WTC11 (cell line): ENCODE data around the gene USP37. TPM values are rescaled to one million over a fixed set of nuclear protein-coding genes. Genes with fewer than 3 reads are reported as not detected.
A peak's percentile ranks its signal among the peaks of the same experiment; 100 is the strongest.

Experiments
- ATAC-seq: fragments of 200-7000 bp; cut with Tn5 transposase; 2 replicates; pipeline ENCODE4 v1.10.0; 2021; ENCODE audit warnings: mild to moderate bottlenecking, moderate library complexity
- CTCF ChIA-PET: fragments of 300-600 bp; sonication (Branson Sonifier 250); formaldehyde crosslinking; loops from one replicate; lab custom pipeline; 2021; ENCODE audit warnings: antibody characterized with exemption; lab: Charles Lee
- POLR2A ChIA-PET: fragments of 350-600 bp; sonication (Branson Sonifier 250); formaldehyde crosslinking; loops from one replicate; lab custom pipeline; 2021; ENCODE audit warnings: antibody characterized with exemption; lab: Charles Lee
- DNase-seq: peaks from one replicate; pipeline ENCODE4 v3.0.0; 2021; ENCODE audit warnings: low spot score
- H3K27ac Mint-ChIP-seq: 2 replicates; pipeline ENCODE4 v1.8.0; 2021; ENCODE audit warnings: mixed read lengths
- H3K27me3 Mint-ChIP-seq: 2 replicates; pipeline ENCODE4 v1.8.0; 2021; ENCODE audit warnings: low read depth, mild to moderate bottlenecking, moderate library complexity, mixed read lengths
- H3K36me3 Mint-ChIP-seq: 2 replicates; pipeline ENCODE4 v1.8.0; 2021; ENCODE audit warnings: mixed read lengths
- H3K4me1 Mint-ChIP-seq: 2 replicates; pipeline ENCODE4 v1.8.0; 2022; ENCODE audit warnings: mixed read lengths
- H3K4me3 Mint-ChIP-seq: 2 replicates; pipeline ENCODE4 v1.8.0; 2021; ENCODE audit warnings: mild to moderate bottlenecking, moderate library complexity, mixed read lengths
- H3K9me3 Mint-ChIP-seq: 2 replicates; pipeline ENCODE4 v1.8.0; 2021; ENCODE audit warnings: mixed read lengths
- ETV6 ChIP-seq: sonication (generic); formaldehyde crosslinking; IDR thresholded peaks from 2 replicates; pipeline ENCODE4 v1.8.1; 2022; ENCODE audit warnings: mild to moderate bottlenecking, missing genetic modification reagents
- GABPB1 ChIP-seq: sonication (generic); formaldehyde crosslinking; IDR thresholded peaks from 2 replicates; pipeline ENCODE4 v1.8.1; 2023; ENCODE audit warnings: mild to moderate bottlenecking, missing genetic modification reagents
- JUN ChIP-seq: sonication (generic); formaldehyde crosslinking; IDR thresholded peaks from 2 replicates; pipeline ENCODE4 v1.8.0; 2023; ENCODE audit warnings: mild to moderate bottlenecking, missing genetic modification reagents
- KAT7 ChIP-seq: sonication (generic); formaldehyde crosslinking; IDR thresholded peaks from 2 replicates; pipeline ENCODE4 v1.8.1; 2023; ENCODE audit warnings: missing genetic modification reagents, mild to moderate bottlenecking, borderline replicate concordance
- PRDM15 ChIP-seq: sonication (generic); formaldehyde crosslinking; IDR thresholded peaks from 2 replicates; pipeline ENCODE4 v1.8.0; 2022; ENCODE audit warnings: missing genetic modification reagents
- total RNA-seq: library from RNA; stranded (reverse); gene quantifications from 3 replicates; pipeline ENCODE4 v1.2.3, GENCODE V29; 2021
- TF ChIP-seq, protein P1 (sequence below): sonication (generic); formaldehyde crosslinking; IDR thresholded peaks from 2 replicates; pipeline ENCODE4 v1.8.1; 2023; ENCODE audit warnings: mild to moderate bottlenecking, moderate library complexity, missing genetic modification reagents

USP37 gene
- total RNA-seq, 1 experiment from 2014 or later, result 21.6 TPM

DNA sequence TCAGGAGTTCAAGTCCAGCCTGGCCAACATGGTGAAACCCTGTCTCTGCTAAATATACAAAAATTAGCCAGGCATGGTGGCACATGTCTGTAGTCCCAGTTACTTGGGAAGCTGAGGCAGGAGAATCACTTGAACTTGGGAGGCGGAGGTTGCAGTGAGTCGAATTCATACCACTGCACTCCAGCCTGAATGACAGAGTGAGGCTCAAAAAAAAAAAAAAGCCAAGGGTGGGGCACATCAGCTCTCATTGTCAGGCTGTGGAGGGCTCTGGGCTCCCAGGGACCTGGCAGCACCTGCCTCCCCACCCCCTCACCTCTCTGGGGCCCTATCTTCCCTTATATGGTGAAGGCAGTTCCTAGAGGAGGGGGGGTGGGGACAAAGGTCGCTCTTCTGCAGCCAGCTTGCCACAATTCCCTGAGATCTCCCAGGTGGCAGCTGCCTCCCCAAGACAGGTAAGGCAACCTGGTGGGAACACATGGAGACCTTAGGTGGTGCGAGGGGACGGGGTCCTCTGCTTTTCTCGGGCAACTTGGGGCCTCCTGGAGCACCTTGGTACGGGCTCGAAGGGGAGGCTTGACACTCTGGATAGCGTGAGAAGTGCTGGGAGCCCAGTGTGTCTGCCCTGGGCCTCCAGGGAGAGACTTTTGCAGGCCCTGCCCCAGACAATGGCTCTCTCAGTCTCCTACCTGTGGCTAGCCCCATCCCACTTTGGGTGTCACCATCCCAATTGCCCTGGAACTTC lies 149.3 kb downstream of the USP37 start, which contains the start of gene VIL1:
Gene VIL1, plus strand, starts transcription at position 407 of the 742 bp plus-strand sequence. CDS start 4,656 bp downstream, outside the sequence.
- Mint-ChIP-seq H3K4me3 (no peak within 1 kb of the TSS), H3K4me1 (peaks cover 6% of the 10 kb centered on the region), H3K27me3 (no peaks in the 10 kb centered on the region; the same call in 1 of the 2 replicates)
- peak; percentile 90 for ATAC-seq
- TF ChIP-seq GABPB1 (CRISPR knock-in tag) (0 out of 2 replicates have a peak, but pooled peaks have one; percentile 53), ETV6 (CRISPR knock-in tag) (no peak)
- TF ChIP-seq, all 79 proteins: peak for 1
- ChIA-PET POLR2A (interaction anchor here (0.6 to 0.9 kb wide), 2 partner anchors 13 to 58 kb away, joined by 3 read pairs; no protein-coding TSS in a partner anchor), CTCF (interaction anchor here (0.8 kb wide), 1 partner anchor 292 kb away, joined by 3 read pairs; the partner anchor contains the start of gene TTLL4)
- no peak for DNase-seq
- no peaks in the 10 kb centered on the region for H3K36me3 Mint-ChIP-seq
- H3K27ac Mint-ChIP-seq, result no peak within 1 kb of the TSS
- H3K9me3 Mint-ChIP-seq, result no peaks in the 10 kb centered on the region

DNA sequence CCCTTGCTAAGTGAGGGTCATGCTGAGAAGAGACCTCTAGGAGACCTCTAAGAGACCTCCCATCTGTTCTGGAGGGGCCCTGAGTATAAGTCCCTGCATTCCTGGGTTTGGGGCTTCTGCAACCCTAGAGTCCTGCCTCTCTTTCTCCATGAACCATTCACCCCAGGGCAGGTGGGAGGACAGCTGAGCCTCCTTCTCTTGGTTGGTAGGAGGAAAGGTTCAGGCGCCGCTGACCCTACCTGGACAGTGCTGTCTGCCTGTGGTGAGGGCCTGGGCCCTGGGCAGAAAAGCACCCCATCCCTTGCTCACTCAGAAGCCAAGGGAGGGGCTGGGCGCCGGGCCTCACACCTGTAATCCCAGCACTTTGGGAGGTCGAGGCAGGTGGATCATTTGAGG lies 149.8 kb downstream of the USP37 start:
- Mint-ChIP-seq H3K27me3 (no peaks in the 10 kb centered on the region; the same call in 1 of the 2 replicates), H3K9me3 (no peaks in the 10 kb centered on the region), H3K36me3 (no peaks in the 10 kb centered on the region)
- CTCF ChIA-PET, result no interaction called here
- TF ChIP-seq, protein P1, sequence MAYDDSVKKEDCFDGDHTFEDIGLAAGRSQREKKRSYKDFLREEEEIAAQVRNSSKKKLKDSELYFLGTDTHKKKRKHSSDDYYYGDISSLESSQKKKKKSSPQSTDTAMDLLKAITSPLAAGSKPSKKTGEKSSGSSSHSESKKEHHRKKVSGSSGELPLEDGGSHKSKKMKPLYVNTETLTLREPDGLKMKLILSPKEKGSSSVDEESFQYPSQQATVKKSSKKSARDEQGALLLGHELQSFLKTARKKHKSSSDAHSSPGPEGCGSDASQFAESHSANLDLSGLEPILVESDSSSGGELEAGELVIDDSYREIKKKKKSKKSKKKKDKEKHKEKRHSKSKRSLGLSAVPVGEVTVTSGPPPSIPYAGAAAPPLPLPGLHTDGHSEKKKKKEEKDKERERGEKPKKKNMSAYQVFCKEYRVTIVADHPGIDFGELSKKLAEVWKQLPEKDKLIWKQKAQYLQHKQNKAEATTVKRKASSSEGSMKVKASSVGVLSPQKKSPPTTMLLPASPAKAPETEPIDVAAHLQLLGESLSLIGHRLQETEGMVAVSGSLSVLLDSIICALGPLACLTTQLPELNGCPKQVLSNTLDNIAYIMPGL (CRISPR knock-in tag), result no peak
- TF ChIP-seq, all 79 proteins: peak for 0
- Mint-ChIP-seq H3K27ac (no peak overlapping the region), H3K4me3 (no peak overlapping the region), H3K4me1 (peaks cover 6% of the 10 kb centered on the region)
- DNase-seq, result no peak
- ATAC-seq, result no peak
- POLR2A ChIA-PET, result interaction anchor here (0.6 kb wide), 1 partner anchor 58 kb away, joined by 3 read pairs; no protein-coding TSS in a partner anchor

DNA sequence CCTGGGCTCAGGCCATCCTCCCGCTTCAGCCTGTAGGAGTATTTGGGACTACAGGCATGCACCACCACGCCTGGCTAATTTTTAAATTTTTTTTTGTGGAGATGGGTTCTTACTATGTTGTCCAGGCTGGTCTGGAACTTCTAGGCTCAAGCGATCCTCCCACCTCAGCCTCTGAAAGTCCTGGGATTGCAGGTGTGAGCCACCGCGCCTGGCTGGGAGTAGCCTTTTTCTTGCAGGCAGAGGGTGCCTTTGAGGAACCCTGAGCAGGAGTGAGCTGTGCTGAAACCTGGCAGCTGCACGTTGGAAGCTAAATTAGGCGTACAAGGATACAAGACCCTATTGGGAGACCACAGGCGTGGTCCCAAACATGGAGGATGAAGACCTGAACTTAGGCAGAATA lies 160.4 kb downstream of the USP37 start:
- peaks cover 8% of the 10 kb centered on the region for H3K36me3 Mint-ChIP-seq
- no peak for ATAC-seq
- no peak for DNase-seq
- H3K4me1 Mint-ChIP-seq, result peaks cover 22% of the 10 kb centered on the region
- H3K4me3 Mint-ChIP-seq, result no peak overlapping the region
- CTCF ChIA-PET, result no interaction called here
- POLR2A ChIA-PET, result no interaction called here
- no peak for TF ChIP-seq JUN (CRISPR knock-in tag)
- H3K9me3 Mint-ChIP-seq, result no peaks in the 10 kb centered on the region
- H3K27me3 Mint-ChIP-seq, result no peaks in the 10 kb centered on the region
- peak overlapping the region; percentile 79; the same call in 1 of the 2 replicates for H3K27ac Mint-ChIP-seq

DNA sequence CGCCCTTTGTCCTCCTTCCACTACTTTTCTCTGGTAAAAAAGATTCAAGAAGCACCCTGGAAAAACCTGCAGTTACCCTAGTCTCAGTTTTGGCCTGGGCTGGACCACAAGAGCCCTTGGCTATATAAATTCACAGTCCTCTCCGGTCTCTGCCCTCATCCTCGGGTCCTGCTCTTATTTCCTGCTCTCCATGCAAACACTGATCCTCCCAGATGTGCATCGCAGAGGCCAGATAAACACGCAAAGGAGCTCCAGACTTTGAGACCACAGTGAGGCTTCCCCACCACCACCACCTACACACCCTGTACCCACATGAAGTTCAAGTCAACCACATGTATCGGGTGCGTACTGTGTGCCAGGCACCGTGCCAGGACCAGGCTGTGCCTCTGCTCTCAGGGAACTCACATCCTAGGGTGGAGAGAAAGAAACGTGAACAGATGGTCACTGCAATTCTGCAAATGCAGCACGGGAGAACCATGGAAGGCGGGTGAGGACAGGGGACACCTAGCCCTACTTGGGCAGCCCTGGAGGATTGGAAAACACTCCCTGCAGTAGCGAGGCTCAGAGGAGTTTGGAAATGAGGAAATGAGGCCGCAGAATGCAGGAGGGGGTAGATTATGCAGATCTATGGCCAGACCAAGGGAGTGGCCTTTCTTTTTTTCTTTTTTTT lies 161.1 kb downstream of the USP37 start:
- ATAC-seq (0 out of 2 replicates have a peak, but pooled peaks have one; percentile 0), DNase-seq (no peak)
- ChIA-PET CTCF (interaction anchor here (1.1 kb wide), 1 partner anchor 135 kb away, joined by 4 read pairs; no protein-coding TSS in a partner anchor), POLR2A (interaction anchor here (0.8 kb wide), 1 partner anchor 24 kb away, joined by 3 read pairs; no protein-coding TSS in a partner anchor)
- Mint-ChIP-seq H3K9me3 (no peaks in the 10 kb centered on the region), H3K27ac (peak overlapping the region; percentile 96), H3K4me1 (peaks cover 22% of the 10 kb centered on the region), H3K36me3 (peaks cover 8% of the 10 kb centered on the region), H3K4me3 (peak overlapping the region; percentile 78), H3K27me3 (no peaks in the 10 kb centered on the region)
- TF ChIP-seq KAT7 (CRISPR knock-in tag) (no peak), PRDM15 (CRISPR knock-in tag) (peak; percentile 55; the same call in 1 of the 2 replicates)
